Measurements from ENCODE around the gene ARHGDIA.

DNA sequence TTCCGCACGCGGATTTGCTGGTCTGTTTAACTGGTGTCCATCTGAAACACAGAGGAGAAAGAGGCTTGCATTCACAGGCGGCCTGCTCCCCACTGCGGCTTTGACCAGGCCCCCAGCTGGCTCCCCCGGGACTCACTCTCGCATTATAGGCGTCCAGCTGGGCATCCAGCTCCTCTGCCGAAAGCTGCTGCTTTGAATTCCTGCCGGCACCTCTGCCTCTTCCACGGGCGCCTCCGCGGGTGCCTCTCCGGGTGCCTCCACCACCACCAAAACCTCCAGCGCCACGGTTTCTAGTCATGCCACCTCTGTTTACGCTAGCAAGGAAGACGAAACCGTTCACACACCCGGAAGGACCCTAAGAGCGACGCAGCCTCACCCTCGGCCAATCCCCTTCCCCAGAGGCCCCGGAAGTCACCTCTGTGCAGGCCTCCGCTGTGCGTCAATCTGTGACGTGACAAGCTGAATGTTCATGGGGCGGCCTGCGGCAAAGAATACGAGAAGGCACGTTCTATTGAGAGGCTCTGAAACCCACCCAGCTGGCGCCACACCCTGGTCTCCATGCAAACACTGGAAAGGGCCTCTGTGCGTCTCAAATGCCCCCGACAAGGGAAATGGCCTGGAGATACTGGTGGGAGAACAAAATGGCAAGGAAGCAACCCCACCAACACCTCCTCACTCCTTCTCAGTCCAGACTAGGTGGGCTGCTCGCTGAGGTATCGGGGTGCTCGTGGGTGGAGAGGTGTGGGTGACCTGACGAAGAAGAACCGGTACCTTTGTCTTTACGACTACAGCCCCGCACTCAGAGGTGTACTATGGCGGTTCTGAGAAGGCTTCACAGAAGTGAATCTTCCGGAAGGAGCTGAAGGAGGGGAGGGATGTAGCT is 17.2 kb upstream of the ARHGDIA start:
- no peak for TF ChIP-seq POLR2AphosphoS5 (IDR thresholded peaks at IDR 0.05; ENCODE audit: low read depth, low read length)
- TF ChIP-seq POLR2A (IDR thresholded peaks at IDR 0.05; ENCODE audit: low read depth, low read length), result no peak
